Measurements from ENCODE around the gene LRTM1. TPM values are rescaled to one million over a fixed set of nuclear protein-coding genes. Genes with fewer than 3 reads are reported as not detected.

LRTM1 gene
- total and polyA plus RNA-seq, 11 donors = not detected

- Histone ChIP-seq H3K36me3 (no peaks in the 10 kb centered on the region), H3K27me3 (no peaks in the 10 kb centered on the region), H3K4me3 (no peak overlapping the region), H3K4me1 (peaks cover 0 to 17% (median 7%) of the 10 kb centered on the region in 12 donors), H3K27ac (no peak overlapping the region), H3K9me3 (no peaks in the 10 kb centered on the region)
- no peak for TF ChIP-seq POLR2A (IDR thresholded peaks at IDR 0.05)
- TF ChIP-seq CTCF (IDR thresholded peaks at IDR 0.05) = no peak
- intact Hi-C loops (cut with DNase I) = no loop called here
- WGBS, 4 donors = 84 to 94% (median 92%) methylated on average over 9 of the region's 9 CpGs
- ATAC-seq (no peak), DNase-seq (no peak)
Observed at GRCh38 chr3:54888162-54888561, 39.7 kb downstream of the LRTM1 start.

- no peaks in the 10 kb centered on the region for H3K36me3 ChIP-seq
- H3K9me3 ChIP-seq = no peaks in the 10 kb centered on the region
- no peaks in the 10 kb centered on the region for H3K27me3 ChIP-seq
- intact Hi-C loops (cut with DNase I) = no loop called here
- no peak overlapping the region for H3K4me3 ChIP-seq
- TF ChIP-seq CTCF (IDR thresholded peaks at IDR 0.05) (no peak), POLR2A (IDR thresholded peaks at IDR 0.05) (no peak)
- no peaks in the 10 kb centered on the region for H3K4me1 ChIP-seq
- ATAC-seq = peak; percentile 55 to 92 (median 82)
- no peak for DNase-seq
- WGBS, 4 donors = 32 to 55% (median 40%) methylated on average over 3 of the region's 3 CpGs
- peak overlapping the region in 7 of 12 donors; percentile 5 to 50 (median 36) for H3K27ac ChIP-seq
Observed at GRCh38 chr3:54882129-54882833, 45.6 kb downstream of the LRTM1 start.

- intact Hi-C loops (cut with DNase I) = loop anchor here in 1 of 10 donors (10.0 kb wide), 1 partner anchor 453 kb away; no protein-coding TSS in a partner anchor
- Histone ChIP-seq H3K27me3 (no peaks in the 10 kb centered on the region), H3K27ac (no peak overlapping the region), H3K4me1 (no peaks in the 10 kb centered on the region), H3K9me3 (no peaks in the 10 kb centered on the region), H3K4me3 (no peak overlapping the region), H3K36me3 (no peaks in the 10 kb centered on the region)
- WGBS, 4 donors = 53 to 64% (median 60%) methylated on average over 7 of the region's 7 CpGs
- ATAC-seq (no peak), DNase-seq (no peak)
- TF ChIP-seq POLR2A (IDR thresholded peaks at IDR 0.05) (no peak), CTCF (IDR thresholded peaks at IDR 0.05) (no peak)
Observed at GRCh38 chr3:54878145-54878544, 49.7 kb downstream of the LRTM1 start.

GRCh38 chr3:54877730-54878129 lies 50.1 kb downstream of the LRTM1 start:
- TF ChIP-seq POLR2A (IDR thresholded peaks at IDR 0.05) = no peak
- TF ChIP-seq CTCF (IDR thresholded peaks at IDR 0.05) = no peak
- Histone ChIP-seq H3K27ac (no peak overlapping the region), H3K4me3 (no peak overlapping the region), H3K9me3 (no peaks in the 10 kb centered on the region), H3K4me1 (no peaks in the 10 kb centered on the region), H3K27me3 (no peaks in the 10 kb centered on the region), H3K36me3 (no peaks in the 10 kb centered on the region)
- DNase-seq (no peak), ATAC-seq (no peak)
- 75 to 86% (median 79%) methylated on average over 4 of the region's 4 CpGs for WGBS, 4 donors
- intact Hi-C loops (cut with DNase I) = loop anchor here in 1 of 10 donors (10.0 kb wide), 1 partner anchor 453 kb away; no protein-coding TSS in a partner anchor
